Sigmoid colon (tissue), 3 donors: ENCODE results near the gene SLIT3.

ENCODE experiments used
- CTCF ChIP-seq, 4 experiments: fragments of 450-650 bp in 3 of 4; fragments of 200-600 bp in 1 of 4; IDR thresholded peaks; one replicate each; pipeline ENCODE4 v1.5.1; 2016 to 2019; ENCODE audit warnings: antibody characterized with exemption in 4 of 4, mild to moderate bottlenecking in 3 of 4, moderate library complexity in 2 of 4
- POLR2A ChIP-seq, 2 donors: fragments of 450-650 bp; IDR thresholded peaks; one replicate each; pipeline ENCODE4 v1.6.1; 2016; ENCODE audit warnings: antibody characterized with exemption in 2 of 2, mild to moderate bottlenecking in 2 of 2, moderate library complexity in 2 of 2

- TF ChIP-seq CTCF (IDR thresholded peaks at IDR 0.05) (no peak), POLR2A (IDR thresholded peaks at IDR 0.05) (no peak)
These were observed 551.4 kb downstream of the SLIT3 start for GRCh38 chr5:168749391-168750100.
